CD4-positive, alpha-beta T cell treated with Interleukin-17A for 4 hours (primary cell): Measurements from ENCODE around the gene SENP1.

Experiments
- DNase-seq: peaks from one replicate; pipeline ENCODE4 v3.0.0-alpha.2; 2020; ENCODE audit warnings: mixed read lengths

The SENP1 gene

DNA sequence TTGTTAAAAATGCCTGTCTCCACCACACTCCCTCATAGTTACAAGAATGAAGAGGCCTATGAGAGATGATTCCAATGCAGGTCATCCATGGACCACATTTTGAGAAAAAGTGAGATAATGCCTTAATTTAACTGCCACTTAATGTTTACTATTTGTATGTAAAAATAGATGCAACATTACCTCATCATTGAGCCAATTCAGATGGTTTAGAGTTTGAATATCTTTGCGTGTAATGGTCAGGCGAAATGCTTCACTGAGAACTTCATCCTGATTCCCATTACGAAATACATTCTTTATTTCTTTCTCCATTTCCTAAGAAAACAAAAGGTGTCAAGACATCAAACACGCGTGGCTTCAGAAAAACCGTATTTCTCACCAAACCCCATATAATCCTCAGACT, 42.3 kb downstream of the SENP1 start:
- no peak for DNase-seq

- no peak for DNase-seq
Measured at GRCh38 chr12:48061938-48062719, 43.8 kb downstream of the SENP1 start.

- DNase-seq: no peak
Measured at GRCh38 chr12:48060474-48060873, 45.4 kb downstream of the SENP1 start.

DNA sequence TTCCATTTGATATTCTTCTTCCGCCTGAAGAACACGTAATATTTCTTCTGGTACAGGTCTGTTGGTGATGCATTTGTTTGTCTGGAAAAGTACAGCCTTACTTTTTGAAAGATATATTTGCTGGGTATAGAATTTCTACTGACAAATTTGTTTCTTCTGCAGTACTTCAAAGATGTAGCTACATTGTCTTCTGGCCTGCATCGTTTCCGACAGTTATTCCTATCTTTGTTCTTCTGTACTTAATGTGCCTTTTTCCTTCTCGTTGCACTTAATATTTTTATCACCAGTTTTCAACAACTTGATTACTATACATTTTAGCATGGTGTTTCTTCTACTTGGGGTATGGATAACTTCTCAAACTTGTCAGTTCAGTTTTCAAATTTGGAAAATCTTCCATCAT, 47.1 kb downstream of the SENP1 start:
- no peak for DNase-seq

DNA sequence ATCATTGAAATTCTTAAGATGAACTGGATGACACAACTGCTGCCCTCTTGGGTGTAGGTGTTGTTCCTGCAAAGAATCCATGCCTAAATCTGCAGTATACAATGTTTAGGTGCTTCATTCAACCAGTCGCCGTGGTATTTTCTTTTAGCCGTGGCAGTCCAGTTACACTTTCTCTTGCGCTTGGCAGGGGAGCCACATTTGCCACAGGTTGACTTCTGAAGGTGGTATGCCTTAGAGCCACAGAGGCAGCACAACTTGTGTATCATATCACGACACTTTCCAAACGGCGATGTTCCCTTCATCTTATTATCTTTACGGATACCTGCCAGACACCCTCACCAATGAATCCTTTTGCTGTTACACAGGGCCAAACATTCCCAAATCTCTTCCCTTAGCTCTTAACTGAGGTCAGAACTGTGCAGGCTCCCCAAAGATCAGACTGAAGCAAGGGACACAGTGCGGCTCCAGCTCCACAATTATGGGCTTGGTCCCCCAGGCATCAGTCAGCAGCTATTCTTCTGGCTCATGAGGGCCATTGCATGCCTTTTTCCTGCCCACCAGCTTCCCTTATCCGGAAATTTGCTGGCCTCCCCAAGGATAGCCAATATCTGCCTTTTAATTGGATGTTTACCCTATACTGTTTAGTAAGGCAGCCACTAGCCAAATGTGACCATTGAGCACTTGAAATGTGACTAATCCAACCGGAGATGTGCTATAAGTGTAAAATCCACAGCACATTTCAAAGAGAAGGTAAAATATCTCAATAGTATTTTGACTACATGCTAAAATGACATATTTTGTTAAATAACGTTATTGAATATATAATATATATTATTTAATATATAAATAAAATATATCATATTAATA, 50.7 kb downstream of the SENP1 start:
- no peak for DNase-seq

GRCh38 chr12:48053883-48054282, 52.0 kb downstream of the SENP1 start:
- no peak for DNase-seq

DNA sequence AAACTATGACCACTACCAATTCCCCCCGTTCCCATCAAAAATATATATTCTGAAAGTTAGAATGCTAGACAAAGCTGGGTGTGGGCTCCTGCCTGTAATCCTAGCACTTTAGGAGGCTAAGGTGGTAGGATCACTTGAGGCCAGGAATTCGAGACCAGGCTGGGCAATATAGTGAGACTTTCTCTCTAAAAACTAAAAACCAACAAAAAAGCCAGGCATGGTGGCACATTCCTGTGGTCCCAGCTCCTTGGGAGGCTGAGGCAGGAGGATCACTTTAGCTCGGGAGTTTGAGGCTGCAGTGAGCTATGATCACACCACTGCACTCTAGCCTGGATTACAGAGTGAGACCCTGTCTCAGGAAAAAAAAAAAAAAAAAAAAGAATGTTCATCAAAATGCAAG, 52.8 kb downstream of the SENP1 start:
- no peak for DNase-seq

DNA sequence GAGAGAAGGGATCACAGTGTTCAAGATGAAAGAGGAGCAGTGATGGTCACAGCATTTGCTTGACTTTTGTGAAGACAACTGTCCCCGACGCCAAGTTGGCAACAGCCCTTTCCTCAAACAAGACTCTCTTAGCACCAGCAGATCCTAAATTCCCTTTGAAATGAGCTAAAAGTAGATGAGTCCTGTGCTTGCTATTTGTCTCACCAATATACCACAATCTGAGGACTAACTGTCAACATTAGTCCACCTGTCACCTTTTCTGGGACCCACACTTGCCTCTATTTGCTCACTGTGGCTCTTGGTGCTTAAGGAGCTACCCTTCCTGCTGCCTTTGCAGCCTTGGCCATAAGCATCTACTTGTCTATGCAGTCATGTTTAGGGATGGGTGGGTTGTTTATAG, 54.2 kb downstream of the SENP1 start:
- DNase-seq: no peak

DNA sequence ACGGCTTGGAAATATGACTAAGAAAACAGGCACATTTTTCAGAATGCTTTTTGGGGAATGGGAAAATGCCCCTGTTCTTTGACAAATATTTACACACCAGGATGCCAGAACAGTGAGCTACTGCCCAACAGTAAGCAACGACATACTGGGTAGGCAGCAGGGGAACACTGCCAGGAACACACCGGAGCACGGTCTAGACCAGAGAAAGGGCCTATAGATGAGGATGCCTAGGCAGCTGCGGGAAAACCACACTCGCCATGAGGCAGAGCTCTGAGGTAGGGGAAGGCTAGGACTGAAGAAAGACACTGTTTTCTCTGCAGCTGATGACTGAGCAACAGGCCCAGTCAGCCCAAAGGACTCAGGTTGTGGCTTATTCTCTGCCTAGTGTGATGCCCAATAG, 55.7 kb downstream of the SENP1 start:
- DNase-seq: no peak

- no peak for DNase-seq
Measured at GRCh38 chr12:48045965-48046518, 59.8 kb downstream of the SENP1 start.

DNA sequence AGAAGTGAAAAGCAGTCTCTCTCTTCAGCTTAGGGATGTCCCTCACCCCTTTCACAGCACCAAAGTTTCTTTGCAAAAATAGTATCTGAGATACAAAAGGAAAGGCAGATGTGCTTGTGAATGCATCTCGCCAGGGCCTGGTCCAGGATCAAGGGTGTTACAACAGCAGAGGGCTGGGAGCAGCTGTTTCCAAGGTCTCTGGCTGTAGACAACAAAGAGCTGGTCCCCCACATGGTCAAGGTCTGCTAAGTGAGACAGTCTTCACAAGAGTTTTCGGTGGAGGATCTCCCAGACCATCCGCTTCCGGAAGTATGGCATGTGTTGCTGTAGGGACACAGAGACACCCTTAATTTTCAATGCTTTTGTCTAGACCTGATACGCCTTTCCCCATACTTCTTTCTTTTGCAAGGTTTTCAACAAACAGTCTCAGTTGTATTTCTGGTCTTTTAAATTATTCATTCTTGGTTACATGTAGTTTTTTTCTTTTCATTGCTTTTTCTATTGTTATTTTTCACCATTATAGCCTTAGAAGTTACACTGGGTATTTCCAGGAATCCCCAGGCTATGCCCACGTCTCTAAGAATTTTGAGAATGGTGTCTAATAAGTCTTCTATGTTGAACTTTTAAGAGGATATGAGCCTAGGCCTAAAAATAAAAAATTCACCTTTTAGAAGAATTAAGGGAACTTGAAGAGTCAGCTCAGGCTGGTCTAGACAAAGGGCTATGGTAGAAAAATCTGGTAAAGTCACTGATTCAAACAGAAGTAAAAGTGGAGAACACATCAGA, 60.6 kb downstream of the SENP1 start:
- DNase-seq: no peak

GRCh38 chr12:48044396-48044795, 61.5 kb downstream of the SENP1 start:
- no peak for DNase-seq

GRCh38 chr12:48043771-48044170, 62.1 kb downstream of the SENP1 start:
- DNase-seq: no peak

DNA sequence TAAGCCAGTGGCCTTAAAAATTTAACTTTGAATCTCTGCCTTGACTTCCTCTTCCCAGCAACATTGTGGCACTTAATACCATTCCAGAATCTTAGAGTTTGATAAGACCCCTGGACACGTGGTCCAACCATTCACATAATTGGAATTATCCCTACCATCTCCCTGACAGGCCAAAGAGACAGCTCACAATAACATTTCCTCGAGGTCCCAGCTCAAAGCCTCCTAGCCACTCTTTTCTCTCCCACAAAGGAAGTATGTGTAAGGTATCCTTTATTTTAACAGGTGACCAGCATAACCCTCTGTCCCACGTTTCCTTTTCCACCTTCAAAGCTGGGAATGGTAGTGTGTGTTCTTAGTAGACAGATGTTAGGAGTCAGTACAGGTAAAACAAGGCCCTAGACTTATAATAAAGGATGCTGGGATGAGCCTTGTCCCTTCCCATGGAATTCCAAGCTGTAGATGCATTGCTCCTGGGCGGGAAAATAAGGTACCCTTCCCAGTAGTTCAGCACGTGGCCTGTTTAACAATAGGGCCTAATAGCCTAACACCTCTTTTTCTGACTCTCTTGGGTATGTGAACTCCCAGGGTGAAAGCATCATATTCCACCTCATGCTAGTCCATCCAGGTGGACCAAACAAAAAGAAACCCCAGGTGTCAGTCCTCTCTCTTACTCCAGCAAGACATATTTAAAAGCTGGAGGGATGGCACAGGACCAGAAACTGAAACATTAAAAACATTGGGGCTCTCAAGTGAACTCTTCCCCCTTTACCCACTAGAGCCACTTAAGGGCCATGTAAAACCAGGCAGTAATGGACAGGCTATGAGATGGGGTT, 64.1 kb downstream of the SENP1 start:
- DNase-seq: no peak

GRCh38 chr12:48040354-48040753, 65.5 kb downstream of the SENP1 start:
- no peak for DNase-seq

- DNase-seq: no peak
Measured at GRCh38 chr12:48039151-48039550, 66.7 kb downstream of the SENP1 start.

GRCh38 chr12:48038085-48038484, 67.8 kb downstream of the SENP1 start:
- DNase-seq: no peak

- no peak for DNase-seq
Measured at GRCh38 chr12:48037267-48037915, 68.5 kb downstream of the SENP1 start.

- no peak for DNase-seq
Measured at GRCh38 chr12:48036818-48037217, 69.1 kb downstream of the SENP1 start.

GRCh38 chr12:48034835-48035805, 70.8 kb downstream of the SENP1 start:
- DNase-seq: no peak
